ENCODE measurements around the gene SRSF2. TPM values are rescaled to one million over a fixed set of nuclear protein-coding genes. Genes with fewer than 3 reads are reported as not detected.
"Not testable (repeated sequence)": the region's sequence is repeated elsewhere in the genome, so short reads cannot be mapped to it uniquely, and the experiment has no call there.

Gene SRSF2
- total RNA-seq, 1 experiment from 2014 or later, result 359 TPM

DNA sequence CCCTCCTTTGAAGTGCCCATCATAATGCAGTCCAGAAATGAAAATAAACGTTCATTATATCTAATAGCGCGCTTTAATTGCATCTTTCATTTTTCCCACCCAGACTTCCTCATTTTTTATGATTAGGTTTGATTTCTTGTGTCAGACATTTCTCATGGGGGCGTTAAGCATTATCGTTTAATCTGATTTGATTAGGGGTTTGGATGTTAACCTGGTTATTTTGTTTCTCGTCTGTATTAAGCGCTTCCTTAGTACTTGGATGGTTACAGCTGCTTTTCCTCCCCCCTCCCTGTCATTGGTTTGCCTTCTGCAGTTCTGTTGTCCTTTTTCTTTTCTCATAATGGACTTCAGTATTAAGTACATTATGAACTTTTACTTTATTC lies 1.3 kb upstream of the SRSF2 start:
- no peak for DNase-seq (ENCODE audit: low read depth)

GRCh38 chr17:76737676-76738467 lies 741 bp upstream of the SRSF2 start, which contains the start of gene MFSD11:
Gene MFSD11, plus strand, starts transcription at chr17:76738119. Its CDS starts 234 bp downstream, at chr17:76738353.
- DNase-seq (ENCODE audit: low read depth), result peak; percentile 98

- peak; percentile 60 for DNase-seq (ENCODE audit: low read depth)
Measured at GRCh38 chr17:76736349-76737081, 616 bp downstream of the SRSF2 start.

DNA sequence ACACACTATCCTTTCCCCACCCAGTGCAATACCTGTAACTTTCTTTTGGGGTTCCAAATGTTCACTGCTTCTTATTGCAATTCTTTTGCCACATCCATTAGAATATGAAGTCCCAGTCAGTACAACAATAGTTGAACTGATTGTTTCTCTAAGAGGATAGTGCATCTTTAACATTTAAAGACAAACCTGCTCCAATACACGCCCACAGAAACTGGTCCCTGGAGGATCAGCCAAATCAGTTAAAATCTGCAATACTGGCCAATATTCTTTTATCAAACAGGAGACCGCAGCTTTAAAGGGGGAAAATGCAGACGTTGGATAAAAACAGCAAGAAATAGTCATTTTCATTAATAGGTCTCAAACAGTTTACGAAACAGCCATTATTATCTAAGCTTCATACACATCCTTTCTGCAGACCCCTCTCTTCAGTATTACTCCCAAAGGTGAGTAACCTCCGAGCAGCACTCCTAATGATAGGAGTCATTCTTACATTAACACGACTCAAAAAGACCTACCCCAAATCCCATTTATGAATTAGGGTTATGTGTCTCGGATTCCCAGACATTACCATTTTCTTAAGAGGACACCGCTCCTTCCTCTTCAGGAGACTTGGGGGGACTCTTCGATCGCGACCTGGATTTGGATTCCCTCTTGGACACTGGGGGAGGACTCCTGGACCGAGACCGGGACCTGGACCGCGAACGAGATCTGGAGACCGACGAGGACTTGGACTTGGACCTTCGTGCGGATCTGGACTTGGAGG lies 1.4 kb downstream of the SRSF2 start:
- no peak for DNase-seq (ENCODE audit: low read depth)

GRCh38 chr17:76735006-76735405 lies 2.1 kb downstream of the SRSF2 start:
- peak; percentile 27 for DNase-seq (ENCODE audit: low read depth)

GRCh38 chr17:76734080-76734840 lies 2.9 kb downstream of the SRSF2 start:
- no peak for DNase-seq (ENCODE audit: low read depth)

DNA sequence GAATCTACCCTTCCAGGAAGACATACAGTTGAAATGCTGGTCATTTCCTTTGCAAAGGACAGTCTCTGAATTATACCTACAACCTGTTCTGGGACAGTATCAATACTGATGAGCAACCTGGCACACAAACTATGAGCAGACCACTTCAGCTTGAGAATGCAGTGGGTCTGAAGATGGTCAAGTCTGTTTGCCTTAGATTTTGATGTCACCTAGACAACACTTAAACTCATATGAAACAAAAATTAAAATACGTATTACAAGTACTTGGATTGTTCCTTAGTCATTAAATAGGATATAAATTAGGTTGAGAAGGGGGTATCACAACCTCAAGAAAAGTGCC lies 3.5 kb downstream of the SRSF2 start:
- DNase-seq (ENCODE audit: low read depth), result no peak

GRCh38 chr17:76732734-76733617 lies 4.2 kb downstream of the SRSF2 start:
- no peak for DNase-seq (ENCODE audit: low read depth)

- not testable (repeated sequence) for DNase-seq (ENCODE audit: low read depth)
Measured at GRCh38 chr17:76731800-76732733, 5.1 kb downstream of the SRSF2 start.

- DNase-seq (ENCODE audit: low read depth), result peak; percentile 40
Measured at GRCh38 chr17:76727745-76728456, 9.2 kb downstream of the SRSF2 start.

- DNase-seq (ENCODE audit: low read depth), result peak; percentile 87
Measured at GRCh38 chr17:76726776-76727718, 10.1 kb downstream of the SRSF2 start, which contains the start of gene METTL23. Gene METTL23, plus strand, starts transcription at chr17:76726839. Its CDS starts 2,872 bp downstream, at chr17:76729711.

GRCh38 chr17:76726231-76726775 lies 10.8 kb downstream of the SRSF2 start, which contains the start of gene JMJD6:
Gene JMJD6, minus strand, starts transcription at chr17:76726606. Its CDS starts 131 bp downstream, at chr17:76726475.
- peak; percentile 98 for DNase-seq (ENCODE audit: low read depth)

DNA sequence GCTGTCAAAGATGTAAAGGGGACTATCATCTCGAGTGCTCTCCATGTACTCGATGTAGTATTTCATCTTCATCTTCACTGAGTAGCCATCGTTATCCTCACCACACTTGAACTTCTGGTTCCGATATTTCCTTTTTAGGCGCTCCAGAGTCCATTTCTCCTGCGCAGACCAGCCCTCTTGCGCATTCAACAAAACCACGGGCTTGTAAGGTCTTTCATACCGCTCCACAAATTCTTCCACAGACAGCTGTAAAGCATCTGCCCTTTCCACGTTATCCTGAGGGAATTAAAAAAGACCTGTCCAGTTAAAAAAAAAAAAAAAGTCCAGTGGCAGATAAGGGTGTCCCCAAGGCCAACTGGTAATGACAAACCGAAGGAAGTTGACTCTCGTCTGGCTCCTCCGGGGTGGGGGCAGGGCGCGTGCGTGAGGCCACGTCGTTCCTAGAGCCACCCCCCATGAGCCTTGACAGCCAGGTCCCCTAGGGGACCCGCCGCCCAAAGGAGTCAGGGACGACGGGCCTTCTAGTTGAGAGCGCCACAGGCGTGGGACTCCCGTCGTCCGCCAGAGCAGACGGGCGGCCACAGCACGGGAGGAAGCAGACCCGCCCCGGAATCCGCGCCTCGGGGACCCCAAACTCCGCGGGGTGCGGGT lies 11.4 kb downstream of the SRSF2 start:
- peak; percentile 54 for DNase-seq (ENCODE audit: low read depth)

GRCh38 chr17:76723812-76724211 lies 13.3 kb downstream of the SRSF2 start:
- no peak for DNase-seq (ENCODE audit: low read depth)

GRCh38 chr17:76722977-76723376 lies 14.2 kb downstream of the SRSF2 start:
- DNase-seq (ENCODE audit: low read depth), result not testable (repeated sequence)

- DNase-seq (ENCODE audit: low read depth), result no peak
Measured at GRCh38 chr17:76722279-76722678, 14.9 kb downstream of the SRSF2 start.

DNA sequence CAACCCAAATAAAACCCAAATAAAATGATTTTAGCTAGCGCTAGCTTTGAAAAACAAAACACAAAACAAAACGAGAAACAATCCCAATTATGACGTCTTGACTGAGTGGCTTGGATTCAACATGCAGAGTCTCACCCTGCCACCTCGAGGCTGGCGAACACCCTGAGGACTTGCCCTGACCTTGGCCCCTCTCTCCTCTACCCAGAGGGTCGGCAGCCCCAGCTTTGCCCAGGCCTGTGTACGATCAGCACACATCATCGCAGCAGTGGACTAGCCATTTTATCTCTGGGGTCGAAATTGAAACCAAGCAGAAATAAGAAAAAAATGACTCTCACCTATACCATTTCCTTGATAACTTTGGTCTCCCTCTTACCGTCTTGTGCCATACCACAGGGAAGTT lies 15.7 kb downstream of the SRSF2 start:
- no peak for DNase-seq (ENCODE audit: low read depth)
